ENCODE data around the gene TBX18.

TBX18 gene

GRCh38 chr6:84652356-84653026, 111.9 kb downstream of the TBX18 start:
- Histone ChIP-seq H3K27me3 (ENCODE audit: control insufficient read depth, insufficient read depth, low read length) (no peaks in the 10 kb centered on the region), H3K4me1 (ENCODE audit: control insufficient read depth, insufficient read depth, low read length) (no peaks in the 10 kb centered on the region), H3K9ac (ENCODE audit: low read length) (no peak overlapping the region), H3K9me3 (ENCODE audit: control insufficient read depth, low read length) (no peaks in the 10 kb centered on the region), H3K4me3 (ENCODE audit: low read length) (no peak overlapping the region), H3K36me3 (ENCODE audit: control insufficient read depth, insufficient read depth, low read length) (no peaks in the 10 kb centered on the region)

DNA sequence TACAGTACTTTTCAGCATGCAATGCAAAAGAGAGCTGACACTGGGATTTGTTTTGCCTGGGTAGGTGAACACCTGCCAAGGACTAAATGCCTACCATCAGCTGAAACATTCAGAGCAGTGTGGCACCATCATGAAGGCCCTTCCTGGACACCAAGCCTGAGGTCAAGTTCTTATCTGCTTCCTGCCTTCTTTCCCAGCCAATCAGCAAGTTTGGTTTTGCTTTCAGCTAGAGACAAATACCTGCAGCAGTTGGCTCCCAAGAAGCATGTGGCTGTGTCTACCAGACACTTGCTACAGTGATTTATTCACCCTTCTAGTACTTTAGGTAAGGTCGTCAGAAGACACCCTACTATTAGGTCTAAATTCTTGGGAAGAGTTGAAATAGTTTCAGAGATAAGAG, 112.8 kb downstream of the TBX18 start:
- Histone ChIP-seq H3K4me1 (ENCODE audit: control insufficient read depth, insufficient read depth, low read length) (no peaks in the 10 kb centered on the region), H3K9ac (ENCODE audit: low read length) (no peak overlapping the region), H3K36me3 (ENCODE audit: control insufficient read depth, insufficient read depth, low read length) (no peaks in the 10 kb centered on the region), H3K4me3 (ENCODE audit: low read length) (no peak overlapping the region), H3K27me3 (ENCODE audit: control insufficient read depth, insufficient read depth, low read length) (no peaks in the 10 kb centered on the region), H3K9me3 (ENCODE audit: control insufficient read depth, low read length) (no peaks in the 10 kb centered on the region)

DNA sequence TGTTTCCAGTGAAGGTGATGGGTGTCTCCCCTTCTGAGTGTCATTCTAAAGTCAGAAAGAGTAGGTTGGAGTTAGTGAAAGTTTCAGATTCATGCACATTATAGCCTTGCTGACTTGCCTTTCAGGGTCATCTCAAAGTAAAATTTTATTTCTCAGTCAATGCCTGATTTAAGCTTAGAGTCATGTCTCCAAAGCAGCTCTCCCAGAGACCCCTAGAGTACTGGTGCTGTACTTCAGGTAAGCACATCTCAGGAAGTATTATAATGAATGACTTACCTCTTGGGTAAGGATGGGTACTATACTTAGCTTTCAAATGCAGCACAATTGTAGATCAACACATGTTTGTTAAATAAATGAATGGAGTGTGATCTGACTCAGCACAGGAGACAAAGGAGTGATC, 116.0 kb downstream of the TBX18 start:
- no peak overlapping the region for H3K9ac ChIP-seq (ENCODE audit: low read length)
- H3K4me1 ChIP-seq (ENCODE audit: control insufficient read depth, insufficient read depth, low read length): peaks cover 5% of the 10 kb centered on the region
- H3K9me3 ChIP-seq (ENCODE audit: control insufficient read depth, low read length): no peaks in the 10 kb centered on the region
- no peaks in the 10 kb centered on the region for H3K27me3 ChIP-seq (ENCODE audit: control insufficient read depth, insufficient read depth, low read length)
- H3K4me3 ChIP-seq (ENCODE audit: low read length): no peak overlapping the region
- no peaks in the 10 kb centered on the region for H3K36me3 ChIP-seq (ENCODE audit: control insufficient read depth, insufficient read depth, low read length)

- Histone ChIP-seq H3K4me1 (ENCODE audit: control insufficient read depth, insufficient read depth, low read length) (peaks cover 5% of the 10 kb centered on the region), H3K9me3 (ENCODE audit: control insufficient read depth, low read length) (no peaks in the 10 kb centered on the region), H3K9ac (ENCODE audit: low read length) (no peak overlapping the region), H3K27me3 (ENCODE audit: control insufficient read depth, insufficient read depth, low read length) (no peaks in the 10 kb centered on the region), H3K4me3 (ENCODE audit: low read length) (no peak overlapping the region), H3K36me3 (ENCODE audit: control insufficient read depth, insufficient read depth, low read length) (no peaks in the 10 kb centered on the region)
Measured at GRCh38 chr6:84645563-84646266, 118.7 kb downstream of the TBX18 start.

DNA sequence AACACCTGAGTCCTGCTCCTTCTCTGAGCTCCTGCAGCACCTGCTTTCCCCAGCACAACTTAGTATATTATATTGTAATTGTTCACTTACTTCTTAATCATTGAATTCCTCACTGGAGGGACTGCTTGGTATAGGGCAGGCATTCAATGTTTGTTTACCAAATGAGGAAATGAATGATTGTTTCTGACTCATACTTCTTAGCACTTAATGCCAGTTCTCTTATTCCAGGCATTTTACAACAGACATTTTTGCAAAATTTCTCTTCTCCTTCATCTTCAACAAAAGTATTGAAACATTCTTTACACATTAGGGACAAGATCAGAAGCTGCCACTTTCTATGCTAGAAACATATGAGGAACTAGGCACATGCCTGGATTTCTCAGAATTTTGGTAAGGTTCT, 119.4 kb downstream of the TBX18 start:
- Histone ChIP-seq H3K27me3 (ENCODE audit: control insufficient read depth, insufficient read depth, low read length) (no peaks in the 10 kb centered on the region), H3K4me3 (ENCODE audit: low read length) (no peak overlapping the region), H3K9ac (ENCODE audit: low read length) (no peak overlapping the region), H3K9me3 (ENCODE audit: control insufficient read depth, low read length) (no peaks in the 10 kb centered on the region), H3K4me1 (ENCODE audit: control insufficient read depth, insufficient read depth, low read length) (peaks cover 5% of the 10 kb centered on the region), H3K36me3 (ENCODE audit: control insufficient read depth, insufficient read depth, low read length) (no peaks in the 10 kb centered on the region)

DNA sequence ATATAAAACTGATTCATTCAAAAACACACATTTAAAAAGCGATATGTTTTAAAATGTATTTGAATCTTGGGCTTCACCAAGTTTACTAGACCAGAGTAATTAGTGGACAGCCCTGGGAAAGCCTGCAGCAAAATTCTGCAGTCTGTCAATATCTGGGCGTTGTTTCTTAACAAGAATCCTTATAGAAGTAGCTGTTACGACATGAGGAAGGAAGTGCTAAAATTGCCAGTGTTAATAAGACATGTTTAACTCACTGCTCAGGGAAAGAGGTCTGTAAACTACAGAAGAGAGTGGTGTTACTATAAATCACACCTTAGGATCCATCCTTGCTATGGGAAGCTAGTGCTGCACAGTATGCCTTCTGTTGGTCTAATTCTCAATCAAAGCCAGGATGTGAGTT, 120.6 kb downstream of the TBX18 start:
- H3K9ac ChIP-seq (ENCODE audit: low read length): no peak overlapping the region
- peaks cover 5% of the 10 kb centered on the region for H3K4me1 ChIP-seq (ENCODE audit: control insufficient read depth, insufficient read depth, low read length)
- H3K9me3 ChIP-seq (ENCODE audit: control insufficient read depth, low read length): no peaks in the 10 kb centered on the region
- no peaks in the 10 kb centered on the region for H3K27me3 ChIP-seq (ENCODE audit: control insufficient read depth, insufficient read depth, low read length)
- no peak overlapping the region for H3K4me3 ChIP-seq (ENCODE audit: low read length)
- no peaks in the 10 kb centered on the region for H3K36me3 ChIP-seq (ENCODE audit: control insufficient read depth, insufficient read depth, low read length)

DNA sequence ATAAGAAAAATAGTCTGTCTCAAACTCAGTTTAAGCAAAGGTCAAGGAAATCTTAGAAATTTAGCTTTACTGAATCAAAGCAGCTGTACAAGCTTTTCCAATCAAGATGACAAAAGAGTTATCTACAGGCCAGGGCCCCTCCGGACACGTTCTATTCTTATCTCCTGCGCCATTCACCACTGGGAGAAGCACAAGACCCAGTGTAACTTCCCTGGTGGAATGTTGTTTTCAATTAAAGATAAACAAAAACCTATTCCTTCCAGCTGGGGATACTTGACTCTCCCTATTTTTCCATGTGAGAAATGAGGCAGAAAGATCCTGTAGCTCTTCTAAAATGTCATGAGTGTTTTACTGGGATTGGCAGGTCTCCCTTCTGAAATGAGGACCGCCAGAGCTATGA, 123.3 kb downstream of the TBX18 start:
- H3K4me1 ChIP-seq (ENCODE audit: control insufficient read depth, insufficient read depth, low read length): peaks cover 5% of the 10 kb centered on the region
- H3K36me3 ChIP-seq (ENCODE audit: control insufficient read depth, insufficient read depth, low read length): no peaks in the 10 kb centered on the region
- H3K27me3 ChIP-seq (ENCODE audit: control insufficient read depth, insufficient read depth, low read length): no peaks in the 10 kb centered on the region
- no peak overlapping the region for H3K4me3 ChIP-seq (ENCODE audit: low read length)
- H3K9ac ChIP-seq (ENCODE audit: low read length): no peak overlapping the region
- no peaks in the 10 kb centered on the region for H3K9me3 ChIP-seq (ENCODE audit: control insufficient read depth, low read length)

DNA sequence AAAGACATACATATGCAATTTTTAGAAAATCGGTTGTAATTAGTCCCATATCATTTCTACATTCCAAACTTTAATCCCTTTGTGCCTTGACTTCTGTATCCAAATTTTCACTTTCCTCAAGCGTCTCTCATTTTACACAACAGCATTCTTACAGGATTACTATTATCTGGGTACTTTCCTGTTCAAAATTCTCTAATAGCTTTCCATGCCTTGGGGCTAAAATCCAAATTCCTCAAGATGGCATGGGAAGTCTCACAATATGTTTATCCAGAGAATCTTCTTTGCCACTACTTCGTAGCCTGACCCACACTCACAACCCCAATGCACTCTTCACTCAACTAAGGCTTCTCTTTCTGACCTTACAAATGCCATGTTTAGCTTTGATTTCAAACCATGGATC, 125.0 kb downstream of the TBX18 start:
- peaks cover 4% of the 10 kb centered on the region for H3K4me1 ChIP-seq (ENCODE audit: control insufficient read depth, insufficient read depth, low read length)
- H3K27me3 ChIP-seq (ENCODE audit: control insufficient read depth, insufficient read depth, low read length): no peaks in the 10 kb centered on the region
- no peaks in the 10 kb centered on the region for H3K9me3 ChIP-seq (ENCODE audit: control insufficient read depth, low read length)
- H3K9ac ChIP-seq (ENCODE audit: low read length): no peak overlapping the region
- no peaks in the 10 kb centered on the region for H3K36me3 ChIP-seq (ENCODE audit: control insufficient read depth, insufficient read depth, low read length)
- no peak overlapping the region for H3K4me3 ChIP-seq (ENCODE audit: low read length)

DNA sequence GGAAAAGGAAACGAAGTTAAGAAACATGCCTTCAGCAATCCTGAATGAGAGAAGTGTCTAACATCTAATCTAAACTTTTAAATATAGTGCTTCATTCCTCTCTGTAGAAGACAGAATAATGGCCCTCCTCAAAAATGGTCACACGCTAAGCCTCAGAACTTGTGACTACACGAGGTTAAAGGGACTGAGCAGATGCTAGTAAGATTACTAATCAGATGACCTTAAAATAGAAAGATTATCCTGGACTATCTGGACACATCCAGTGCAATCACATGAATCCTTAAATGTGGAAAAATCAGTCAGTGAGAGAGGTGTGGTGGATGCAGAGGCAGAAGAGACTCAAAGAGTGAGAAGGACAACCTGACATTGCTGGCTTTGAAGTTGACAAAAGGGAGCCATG, 126.1 kb downstream of the TBX18 start:
- Histone ChIP-seq H3K4me3 (ENCODE audit: low read length) (no peak overlapping the region), H3K36me3 (ENCODE audit: control insufficient read depth, insufficient read depth, low read length) (no peaks in the 10 kb centered on the region), H3K4me1 (ENCODE audit: control insufficient read depth, insufficient read depth, low read length) (peaks cover 4% of the 10 kb centered on the region), H3K9me3 (ENCODE audit: control insufficient read depth, low read length) (no peaks in the 10 kb centered on the region), H3K27me3 (ENCODE audit: control insufficient read depth, insufficient read depth, low read length) (no peaks in the 10 kb centered on the region), H3K9ac (ENCODE audit: low read length) (no peak overlapping the region)
